Cortex of kidney (tissue), 1 donor: ENCODE data around the gene CASP9.
"Not testable (repeated sequence)": the region's sequence is repeated elsewhere in the genome, so short reads cannot be mapped to it uniquely, and the experiment has no call there.

ENCODE experiments used
- DNase-seq: peaks from one replicate; lab custom pipeline; 2025; lab: John Stamatoyannopoulos, UW

CASP9 gene

DNA sequence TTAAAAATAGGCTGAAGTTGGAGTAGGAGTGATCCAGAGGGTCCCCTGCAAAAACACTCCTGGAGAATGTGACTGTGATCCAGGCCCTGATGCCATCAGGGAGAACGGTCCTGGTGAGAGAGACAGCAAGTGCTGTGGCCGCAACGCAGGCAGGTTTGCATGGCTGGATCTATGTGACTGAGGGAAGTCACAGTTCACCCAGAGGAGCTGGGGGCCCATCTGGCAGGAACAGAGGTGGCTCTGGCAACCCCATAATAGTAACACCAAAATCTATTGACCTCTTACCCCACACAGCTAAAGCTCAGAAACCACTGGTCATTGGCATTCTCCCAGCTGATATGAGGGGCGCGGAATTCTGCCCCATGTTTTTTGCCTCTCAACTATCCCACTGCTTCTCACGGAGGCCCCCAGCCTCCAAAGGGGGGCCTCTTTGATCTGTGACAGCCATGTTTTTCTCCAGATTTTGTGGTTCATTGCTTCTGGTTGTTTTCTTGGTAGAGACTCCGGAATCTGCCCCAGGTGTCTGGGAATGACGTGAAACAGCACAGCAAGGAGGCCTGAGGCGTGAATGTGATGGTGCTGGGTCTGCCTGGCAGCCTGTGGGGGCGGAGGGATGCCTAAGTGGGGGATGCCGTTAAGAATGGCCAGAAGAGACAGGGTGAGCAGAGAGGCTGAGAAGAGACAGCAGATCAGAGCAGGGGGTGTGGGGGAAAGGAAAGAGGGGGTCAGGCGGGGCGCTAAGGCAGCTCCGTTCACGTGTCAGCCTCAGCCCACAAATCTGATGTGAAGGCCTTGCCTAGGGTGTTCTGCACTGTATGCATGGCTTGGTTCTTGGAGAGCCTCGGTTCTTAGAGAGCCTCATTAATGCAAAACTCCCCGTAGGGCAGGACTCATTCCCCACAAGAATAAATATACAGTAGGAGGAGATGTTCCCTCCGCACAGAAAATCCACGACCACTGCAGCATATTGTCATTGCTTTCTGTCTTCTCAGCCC lies 23.5 kb downstream of the CASP9 start:
- no peak for DNase-seq

DNA sequence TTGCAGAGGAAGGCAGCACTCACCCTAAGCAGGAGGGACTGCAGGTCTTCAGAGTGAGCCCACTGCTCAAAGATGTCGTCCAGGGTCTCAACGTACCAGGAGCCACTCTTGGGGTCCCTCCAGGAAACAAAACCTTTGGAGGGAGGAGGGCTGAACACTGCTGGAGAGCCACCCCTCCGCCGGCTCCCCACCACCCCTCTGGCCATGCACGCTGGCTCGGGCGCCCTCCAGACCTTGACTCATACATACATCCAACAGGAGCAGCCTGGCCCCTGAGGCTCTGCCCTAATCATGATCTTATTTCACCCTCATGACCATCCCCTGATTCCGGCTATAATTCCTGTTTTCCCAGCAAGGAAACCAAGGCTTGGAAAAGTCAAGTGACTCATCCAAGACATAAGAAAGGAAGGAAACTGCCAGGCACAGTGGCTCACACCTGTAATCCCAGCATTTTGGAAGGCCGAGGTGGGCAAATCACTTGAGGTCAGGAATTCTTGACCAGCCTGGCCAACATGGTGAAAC lies 30.1 kb downstream of the CASP9 start:
- no peak for DNase-seq

DNA sequence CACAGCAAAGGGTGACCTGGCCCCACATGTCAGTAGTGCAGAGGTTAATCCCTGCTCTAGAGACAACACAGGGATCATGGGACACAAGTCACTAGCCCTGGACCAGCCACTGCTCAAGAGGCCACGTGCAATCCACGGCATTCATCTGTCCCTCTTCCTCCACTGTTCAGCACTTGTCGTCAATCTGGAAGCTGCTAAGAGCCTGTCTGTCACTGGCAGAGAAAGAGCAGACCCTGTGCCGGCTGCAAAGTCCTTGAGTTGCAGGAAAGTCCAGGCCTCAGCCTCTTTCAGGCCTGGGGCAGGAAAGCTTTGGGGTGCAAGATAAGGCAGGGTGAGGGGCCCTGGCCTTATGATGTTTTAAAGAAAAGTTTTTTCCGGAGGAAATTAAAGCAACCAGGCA lies 31.4 kb downstream of the CASP9 start:
- no peak for DNase-seq

DNA sequence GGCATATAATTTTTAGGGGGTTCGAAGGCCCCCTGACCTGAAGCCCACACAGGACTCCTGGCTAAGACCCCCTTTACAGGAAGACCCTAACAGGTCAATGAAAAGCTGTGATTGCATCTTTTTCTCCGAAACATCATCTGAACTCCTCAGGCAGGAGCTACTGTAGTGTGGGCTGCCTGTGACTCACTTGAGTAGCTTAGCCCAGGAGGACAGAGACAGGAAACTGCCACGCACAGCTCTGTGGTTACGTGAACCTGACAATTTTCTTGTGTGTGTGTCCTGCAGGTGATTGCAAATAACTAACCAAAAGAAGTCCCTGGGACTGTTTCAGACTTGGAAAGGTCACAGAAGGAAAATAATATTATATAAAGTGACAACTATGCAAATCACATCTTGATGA lies 33.0 kb downstream of the CASP9 start:
- DNase-seq = not testable (repeated sequence)

DNA sequence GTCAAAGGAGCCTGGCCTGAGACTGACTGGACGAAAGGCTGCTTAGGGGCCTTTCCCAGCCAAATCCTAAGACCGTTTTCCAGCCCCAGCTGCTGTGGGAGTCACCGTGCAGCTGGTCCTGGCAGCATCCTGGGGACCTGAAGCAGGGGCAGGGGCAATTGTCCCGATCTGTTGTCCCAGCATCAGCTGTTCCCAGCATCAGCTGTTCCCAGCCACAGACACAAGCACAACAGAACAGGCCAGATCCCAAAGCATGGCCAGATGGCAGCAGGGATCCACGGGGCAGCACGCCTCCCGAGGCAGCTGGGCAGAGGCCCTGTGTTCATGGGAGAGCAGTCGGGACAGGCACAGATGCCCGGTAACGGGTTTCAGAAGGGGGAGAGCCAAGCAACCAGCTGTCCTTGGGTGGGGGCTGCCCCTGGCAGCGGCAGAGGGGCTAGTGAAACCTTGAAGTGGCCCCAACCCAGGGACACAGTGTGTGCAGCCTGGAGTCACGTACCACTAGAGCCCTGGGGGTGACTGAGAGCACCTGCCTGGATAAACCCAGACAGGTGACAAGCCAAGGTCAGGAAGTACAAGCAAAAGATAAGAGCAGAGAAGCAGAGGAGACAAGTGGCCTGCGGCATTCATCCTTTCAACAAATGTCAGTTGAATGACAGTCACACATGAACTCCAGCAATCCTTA lies 34.8 kb downstream of the CASP9 start:
- DNase-seq = no peak

DNA sequence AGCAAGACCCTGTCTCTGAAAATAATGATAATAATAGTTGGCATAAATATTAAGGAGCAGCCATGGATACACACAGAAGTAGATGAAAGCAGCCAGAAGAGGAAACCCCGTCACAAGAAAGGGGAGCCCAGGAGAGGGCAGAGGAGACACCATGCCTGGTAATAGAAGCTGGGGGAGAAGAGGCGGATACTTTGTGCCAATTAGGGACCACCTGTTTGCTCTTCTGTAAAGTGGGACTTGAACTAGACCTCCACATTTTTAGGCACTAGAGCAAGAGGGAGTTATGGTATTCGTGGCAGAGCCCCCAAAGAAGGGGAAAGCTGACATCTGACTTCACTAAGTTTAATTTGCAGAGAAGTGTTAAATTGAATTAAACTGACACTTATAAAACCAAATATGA lies 35.6 kb downstream of the CASP9 start:
- no peak for DNase-seq

DNA sequence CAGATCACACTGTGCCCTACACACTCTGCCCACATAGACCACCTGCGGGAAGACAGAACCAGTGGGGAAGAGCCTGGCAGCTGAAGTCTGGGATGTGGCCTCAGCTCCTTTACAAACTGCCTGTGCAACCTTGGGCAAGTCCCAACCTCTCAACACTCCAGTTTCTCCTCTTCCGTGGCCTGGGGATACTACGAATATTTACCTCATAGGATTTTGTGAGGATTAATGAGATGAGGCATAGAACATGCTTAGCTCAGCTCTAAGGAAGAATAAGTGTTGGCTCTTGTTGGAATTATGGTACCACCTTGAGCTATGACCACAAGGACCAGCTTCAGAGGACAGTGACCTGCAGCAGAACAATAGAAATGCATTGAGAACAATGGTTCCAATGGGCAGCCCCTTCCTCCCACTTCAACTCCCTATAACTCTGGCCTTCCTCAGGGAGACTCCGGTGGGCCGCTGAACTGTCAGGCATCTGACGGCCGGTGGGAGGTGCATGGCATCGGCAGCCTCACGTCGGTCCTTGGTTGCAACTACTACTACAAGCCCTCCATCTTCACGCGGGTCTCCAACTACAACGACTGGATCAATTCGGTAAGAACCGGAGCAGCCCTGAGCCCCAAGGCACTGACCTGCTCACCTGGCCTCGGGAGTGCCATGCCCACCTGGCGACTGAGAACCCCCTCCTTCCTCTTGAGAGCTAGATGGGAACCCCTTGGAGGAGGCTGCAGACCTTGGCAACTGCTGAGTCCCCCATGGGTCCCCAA lies 37.0 kb downstream of the CASP9 start:
- not testable (repeated sequence) for DNase-seq

DNA sequence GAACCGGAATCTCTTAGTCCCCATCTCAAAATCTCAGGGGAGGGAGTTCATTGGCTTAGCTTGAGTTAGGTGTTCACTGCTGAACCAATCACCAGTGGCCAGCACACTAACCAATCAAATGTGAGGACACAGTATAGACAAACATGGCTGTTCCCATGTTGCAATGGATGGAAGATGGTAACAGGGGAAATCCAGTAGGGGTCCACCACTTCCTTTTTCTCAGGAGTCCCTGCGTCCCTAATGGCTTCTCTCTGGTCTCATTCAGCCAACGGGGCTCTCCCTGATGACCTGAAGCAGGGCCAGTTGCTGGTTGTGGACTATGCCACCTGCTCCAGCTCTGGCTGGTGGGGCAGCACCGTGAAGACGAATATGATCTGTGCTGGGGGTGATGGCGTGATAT lies 38.4 kb downstream of the CASP9 start:
- no peak for DNase-seq

DNA sequence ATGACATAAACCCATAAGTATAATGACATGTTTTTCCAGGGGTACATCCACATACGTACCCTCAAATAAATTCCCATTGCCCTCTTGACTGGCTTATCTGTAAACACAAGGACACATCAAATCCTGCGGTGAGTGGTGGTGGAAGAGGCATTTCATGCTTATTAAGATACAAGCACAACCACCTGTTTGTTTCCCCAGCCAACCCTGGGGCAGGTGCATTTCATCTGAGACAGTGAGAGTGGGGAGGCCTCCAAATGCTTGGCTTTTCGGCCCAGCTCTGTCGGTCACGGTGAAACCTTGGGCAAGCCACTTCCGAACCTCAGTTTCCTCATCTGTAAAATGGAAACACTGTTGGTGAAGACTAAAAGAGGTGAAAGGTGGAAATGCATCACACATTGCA lies 39.6 kb downstream of the CASP9 start:
- DNase-seq = not testable (repeated sequence)

DNA sequence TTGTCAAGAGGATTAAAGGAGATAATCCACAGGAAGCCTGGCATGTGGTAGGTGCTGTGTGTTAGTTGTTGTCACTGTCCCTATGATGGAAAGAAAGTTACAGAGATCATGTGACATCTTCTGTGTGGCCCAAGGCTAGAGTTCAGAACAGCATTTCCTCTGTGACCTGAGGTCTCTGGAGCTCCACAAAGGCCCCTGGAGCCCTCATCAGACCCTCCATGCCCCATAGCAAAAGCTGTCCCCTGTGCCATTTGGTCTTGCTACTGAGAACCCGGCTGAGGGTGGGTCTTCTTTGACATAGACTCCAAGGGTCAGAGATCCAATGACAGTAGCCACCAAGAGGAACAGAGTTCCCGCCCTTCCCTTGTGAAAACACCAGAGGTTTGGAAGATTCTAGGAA lies 40.0 kb downstream of the CASP9 start:
- no peak for DNase-seq

DNA sequence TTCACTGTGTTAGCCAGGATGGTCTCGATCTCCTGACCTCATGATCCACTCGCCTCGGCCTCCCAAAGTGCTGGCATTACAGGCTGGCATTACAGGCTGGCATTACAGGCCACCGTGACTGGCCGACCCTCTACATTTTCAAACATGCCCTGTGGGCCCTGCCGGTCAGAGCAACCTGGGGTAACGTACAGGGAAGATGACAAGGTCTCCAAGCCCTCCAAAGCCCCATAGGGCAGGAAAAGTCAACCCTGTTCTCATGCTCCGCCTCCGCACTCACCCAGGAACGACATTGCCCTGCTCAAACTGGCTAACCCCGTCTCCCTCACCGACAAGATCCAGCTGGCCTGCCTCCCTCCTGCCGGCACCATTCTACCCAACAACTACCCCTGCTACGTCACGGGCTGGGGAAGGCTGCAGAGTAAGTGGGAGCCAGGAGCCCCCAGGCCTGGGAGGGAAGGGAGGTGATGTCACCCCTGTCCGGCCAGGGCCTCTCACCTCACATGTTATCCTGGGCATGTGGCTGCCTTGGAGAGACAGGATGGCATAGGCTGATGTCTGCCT lies 41.0 kb downstream of the CASP9 start:
- not testable (repeated sequence) for DNase-seq

DNA sequence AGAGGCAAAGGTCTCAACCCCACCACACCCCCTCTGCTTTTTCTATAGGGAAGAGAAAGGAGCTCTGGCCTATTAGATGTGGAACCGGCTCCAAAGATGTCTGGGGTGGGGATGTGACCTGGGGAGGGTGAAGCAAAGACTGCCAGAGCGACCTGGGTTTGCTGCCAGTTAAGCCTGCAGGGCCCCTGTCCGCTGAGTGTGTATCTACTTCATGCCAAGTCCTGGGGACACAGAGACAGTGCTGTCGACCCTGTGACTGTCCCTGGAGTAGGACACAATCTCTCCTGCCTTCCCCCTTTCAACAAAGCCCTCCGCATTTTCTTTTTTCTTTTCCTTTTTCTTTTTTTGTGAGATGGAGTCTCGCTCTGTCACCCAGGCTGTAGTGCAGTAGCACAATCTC lies 41.6 kb downstream of the CASP9 start:
- DNase-seq = not testable (repeated sequence)

DNA sequence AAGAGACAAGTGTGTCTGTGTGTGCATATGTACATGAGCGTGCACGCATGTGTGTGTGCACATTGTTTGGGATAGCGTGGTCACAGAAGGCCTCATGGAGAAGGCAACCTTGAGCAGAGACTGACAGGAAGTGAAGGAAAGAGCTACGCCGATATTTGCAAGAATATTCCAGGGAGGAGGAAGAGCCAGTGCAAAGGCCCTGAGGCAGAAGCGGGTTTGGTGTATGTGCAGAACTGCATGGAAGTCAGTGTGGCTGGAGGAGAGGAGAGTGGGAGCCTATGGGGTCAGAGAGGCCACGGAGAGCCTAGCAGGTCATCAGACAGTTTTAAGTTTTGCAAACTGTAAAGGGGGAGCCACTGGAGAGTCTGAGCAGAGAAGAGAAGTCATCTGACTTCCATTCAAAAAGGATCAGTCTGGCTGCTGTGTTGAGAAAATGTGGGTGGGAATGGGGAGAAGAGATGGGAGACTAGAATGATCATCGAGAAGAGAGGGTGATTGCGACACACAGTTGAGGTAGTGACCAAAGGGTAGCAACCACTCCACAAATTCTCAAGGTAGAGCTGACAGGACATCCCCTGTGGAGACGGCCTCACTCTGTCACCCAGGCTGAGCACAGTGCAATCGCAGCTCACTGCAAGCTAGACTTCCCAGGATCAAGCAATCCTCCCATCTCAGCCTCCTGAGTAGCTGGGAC lies 44.2 kb downstream of the CASP9 start:
- DNase-seq = no peak

DNA sequence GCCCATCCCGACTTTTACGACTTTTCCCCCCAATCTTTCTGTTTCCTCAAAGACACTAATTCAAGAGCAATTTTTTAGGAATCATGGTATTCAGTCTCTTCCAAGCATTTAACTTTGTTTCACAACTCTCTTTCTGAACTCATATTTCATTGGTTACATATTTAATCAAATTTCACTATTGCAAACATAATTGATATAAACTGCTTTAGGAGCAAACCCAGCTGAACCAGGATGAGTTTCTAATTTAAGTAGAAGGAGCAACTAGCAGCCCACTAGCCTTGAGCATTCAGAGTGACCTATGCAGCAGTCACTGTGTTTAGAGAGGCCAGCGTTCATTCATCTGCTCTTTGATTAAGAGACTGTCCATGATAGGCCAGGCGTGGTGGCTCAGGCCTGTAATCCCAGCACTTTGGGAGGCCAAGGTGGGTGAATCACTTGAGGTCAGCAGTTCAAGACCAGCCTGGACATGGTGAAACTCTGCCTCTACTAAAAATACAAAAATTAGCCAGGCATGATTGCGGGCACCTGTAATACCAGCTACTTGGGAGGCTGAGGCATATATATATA lies 46.3 kb downstream of the CASP9 start:
- no peak for DNase-seq

DNA sequence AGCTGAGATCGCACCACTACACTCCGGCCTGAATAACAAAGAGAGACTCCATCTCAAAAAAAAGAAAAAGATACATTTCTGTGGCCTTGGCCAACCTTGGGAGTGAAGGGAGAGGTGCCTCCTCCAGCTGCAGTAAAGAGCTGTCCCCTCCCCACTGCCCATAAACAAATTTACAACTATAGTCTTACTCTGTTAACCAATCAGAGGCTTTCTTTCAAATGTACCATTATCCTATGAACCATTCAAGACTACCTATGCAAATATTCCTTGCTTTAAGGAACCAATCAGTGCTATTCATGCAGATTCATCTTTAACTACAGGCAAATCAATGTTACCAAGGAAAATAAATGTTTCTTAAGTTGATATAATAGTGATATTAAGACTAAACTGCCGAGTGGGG lies 47.1 kb downstream of the CASP9 start:
- no peak for DNase-seq

DNA sequence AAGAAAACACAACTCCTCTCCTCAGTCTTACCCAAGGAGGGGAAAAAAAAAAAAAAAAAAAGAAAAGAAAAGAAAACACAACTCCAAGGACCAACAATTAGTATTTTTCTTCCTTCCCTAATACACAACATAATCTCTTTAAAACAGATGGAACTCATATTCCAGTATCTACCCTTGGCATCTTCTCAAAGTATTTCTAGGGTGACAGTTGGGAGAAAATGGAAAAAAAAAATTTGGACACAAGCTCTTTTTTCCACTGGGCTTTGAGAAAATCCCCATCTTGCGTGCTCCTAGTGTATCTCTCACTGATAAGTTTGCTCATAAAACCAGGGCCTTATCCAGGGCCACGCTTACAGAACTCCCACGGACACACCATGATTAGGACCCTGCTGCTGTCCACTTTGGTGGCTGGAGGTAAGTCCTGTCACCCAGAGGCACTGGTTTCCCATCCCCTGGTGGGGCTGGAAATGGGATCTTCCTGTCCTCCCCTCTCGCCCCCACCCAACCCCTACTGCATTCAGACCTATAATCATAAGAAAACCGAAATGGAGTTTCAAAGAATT lies 48.2 kb downstream of the CASP9 start, which contains the start of gene CELA2B:
TSS of gene CELA2B (plus strand) at position 353 of the 563 bp plus-strand sequence. CDS start at position 375, 22 bp downstream.
- DNase-seq = no peak

DNA sequence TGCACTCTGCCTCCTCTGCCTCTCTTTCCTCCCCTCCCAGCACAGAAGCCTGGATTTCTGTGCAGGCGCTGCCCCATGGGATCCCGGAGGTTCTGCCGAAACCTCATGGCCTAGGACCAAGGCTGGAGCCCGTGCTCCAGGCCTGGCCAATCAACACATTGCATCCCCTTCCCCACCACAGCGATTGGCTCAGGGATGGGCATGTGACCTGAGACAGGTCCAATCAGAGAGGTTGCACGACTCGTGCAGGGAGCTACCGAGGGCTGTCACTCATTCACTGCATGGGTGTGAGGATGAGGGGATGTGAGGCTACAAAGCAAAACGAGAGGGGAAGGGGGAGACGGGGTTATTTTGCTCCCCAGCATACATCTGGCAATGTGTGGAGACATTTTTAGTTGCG lies 51.4 kb downstream of the CASP9 start:
- no peak for DNase-seq

DNA sequence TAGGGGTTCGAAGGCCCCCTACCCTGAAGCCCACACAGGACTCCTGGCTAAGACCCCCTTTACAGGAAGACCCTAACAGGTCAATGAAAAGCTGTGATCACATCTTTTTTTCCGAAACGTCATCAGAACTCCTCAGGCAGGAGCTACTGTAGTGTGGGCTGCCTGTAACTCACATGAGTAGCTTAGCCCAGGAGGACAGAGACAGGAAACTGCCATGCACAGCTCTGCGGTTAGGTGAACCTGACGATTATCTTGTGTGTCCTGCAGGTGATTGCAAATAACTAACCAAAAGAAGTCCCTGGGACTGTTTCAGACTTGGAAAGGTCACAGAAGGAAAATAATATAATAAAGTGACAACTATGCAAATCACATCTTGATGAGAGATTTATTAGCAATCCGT lies 52.3 kb downstream of the CASP9 start:
- DNase-seq = not testable (repeated sequence)

DNA sequence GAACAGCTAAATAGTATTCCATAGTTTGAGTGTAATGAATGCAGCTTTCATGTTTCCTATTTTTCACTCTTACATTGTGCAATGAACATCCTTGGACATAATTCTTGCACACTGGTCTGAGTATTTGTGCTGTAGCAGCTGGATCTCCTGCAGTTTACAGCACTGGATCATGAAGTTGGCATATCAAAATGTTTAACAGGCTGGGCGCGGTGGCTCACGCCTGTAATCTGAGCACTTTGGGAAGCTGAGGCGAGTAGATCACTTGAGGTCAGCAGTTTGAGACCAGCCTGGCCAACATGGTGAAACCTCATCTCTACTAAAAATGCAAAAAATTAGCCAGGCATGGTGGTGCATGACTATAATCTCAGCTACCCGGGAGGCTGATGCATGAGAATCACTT lies 52.9 kb downstream of the CASP9 start:
- not testable (repeated sequence) for DNase-seq

DNA sequence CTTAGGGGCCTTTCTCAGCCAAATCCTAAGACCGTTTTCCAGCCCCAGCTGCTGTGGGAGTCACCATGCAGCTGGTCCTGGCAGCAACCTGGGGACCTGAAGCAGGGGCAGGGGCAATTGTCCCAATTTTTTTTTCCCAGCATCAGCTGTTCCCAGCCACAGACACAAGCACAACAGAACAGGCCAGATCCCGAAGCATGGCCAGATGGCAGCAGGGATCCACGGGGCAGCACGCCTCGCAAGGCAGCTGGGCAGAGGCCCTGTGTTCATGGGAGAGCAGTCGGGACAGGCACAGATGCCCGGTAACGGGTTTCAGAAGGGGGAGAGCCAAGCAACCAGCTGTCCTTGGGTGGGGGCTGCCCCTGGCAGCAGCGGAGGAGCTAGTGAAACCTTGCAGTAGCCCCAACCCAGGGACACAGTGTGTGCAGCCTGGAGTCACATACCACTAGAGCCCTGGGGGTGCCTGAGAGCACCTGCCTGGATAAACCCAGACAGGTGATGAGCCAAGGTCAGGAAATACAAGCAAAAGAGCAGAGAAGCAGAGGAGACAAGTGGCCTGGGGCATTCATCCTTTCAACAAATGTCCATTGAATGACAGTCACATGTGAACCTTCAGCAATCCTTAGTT lies 54.1 kb downstream of the CASP9 start:
- DNase-seq = not testable (repeated sequence)
